GM12891 (cell line): ENCODE measurements around the gene ALPK3.

ENCODE experiments used
- DNase-seq: peaks from one replicate; pipeline ENCODE4 v3.0.0; 2011; ENCODE audit warnings: low spot score; ENCODE audit not compliant: insufficient read length
- FAIRE-seq: peaks from 2 replicates; lab custom pipeline; 2011; peaks lifted over from hg19 to GRCh38; lab: Jason Lieb, UNC
- PAX5 ChIP-seq: IDR thresholded peaks from 2 replicates; pipeline ENCODE4 v1.6.1; 2011; ENCODE audit warnings: low read length, moderate library complexity, mild to moderate bottlenecking; ENCODE audit not compliant: insufficient read depth, severe bottlenecking
- POLR2A ChIP-seq: IDR thresholded peaks from 2 replicates; pipeline ENCODE4 v1.6.1; 2011; ENCODE audit warnings: low read depth, low read length, control low read depth
- POLR2AphosphoS5 ChIP-seq: IDR thresholded peaks from 2 replicates; pipeline ENCODE4 v1.6.1; 2011; ENCODE audit warnings: low read depth, low read length, control low read depth
- POU2F2 ChIP-seq: IDR thresholded peaks from 2 replicates; pipeline ENCODE4 v1.6.1; 2011; ENCODE audit warnings: low read depth, mild to moderate bottlenecking, control low read depth, low read length, moderate library complexity
- SPI1 ChIP-seq: IDR thresholded peaks from 2 replicates; pipeline ENCODE4 v1.6.1; 2011; ENCODE audit warnings: low read depth, low read length, control low read depth
- TAF1 ChIP-seq: IDR thresholded peaks from 2 replicates; pipeline ENCODE4 v1.6.1; 2011; ENCODE audit warnings: low read depth, low read length, control low read depth

ALPK3 gene

DNA sequence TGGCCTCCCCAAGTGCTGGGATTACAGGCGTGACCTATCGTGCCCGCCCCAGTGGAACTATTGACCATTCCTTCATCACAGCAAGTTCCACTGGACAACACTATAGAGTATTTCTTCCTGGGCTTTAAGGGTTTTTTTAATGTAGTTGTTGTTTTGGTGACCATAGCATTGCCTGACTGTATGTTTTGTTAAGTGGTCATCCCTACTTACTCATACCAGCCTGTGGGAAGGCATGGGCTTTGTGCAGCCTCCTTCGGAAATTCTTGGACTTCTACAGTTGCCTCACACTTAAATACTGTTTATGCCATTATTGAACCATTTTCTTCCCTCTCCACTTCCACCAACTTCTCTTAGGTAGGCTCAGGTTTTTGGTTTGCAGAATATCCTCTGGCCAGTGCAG lies 19.9 kb upstream of the ALPK3 start:
- TF ChIP-seq SPI1 (no peak), POLR2A (no peak), PAX5 (no peak), POU2F2 (no peak), TAF1 (no peak), POLR2AphosphoS5 (no peak)
- DNase-seq, result no peak
- no peak for FAIRE-seq

DNA sequence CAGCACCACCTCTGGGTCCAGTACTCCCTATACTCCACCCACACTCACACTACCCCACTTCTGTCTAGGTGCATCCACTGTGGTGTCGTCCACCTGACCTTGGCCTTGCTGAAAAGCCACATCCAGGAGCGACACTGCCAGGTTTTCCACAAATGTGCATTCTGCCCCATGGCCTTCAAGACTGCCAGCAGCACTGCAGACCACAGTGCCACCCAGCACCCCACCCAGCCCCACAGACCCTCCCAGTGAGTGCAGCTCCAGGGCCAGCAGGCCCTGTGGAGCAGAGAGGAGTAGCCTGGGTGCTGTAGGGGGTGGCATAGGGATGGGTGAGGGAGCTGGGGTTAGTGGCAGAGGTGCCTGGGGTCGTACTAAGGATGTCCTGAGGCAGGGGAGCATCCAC lies 19.4 kb upstream of the ALPK3 start:
- TF ChIP-seq PAX5 (no peak), POU2F2 (no peak), TAF1 (no peak), POLR2A (no peak), SPI1 (no peak), POLR2AphosphoS5 (no peak)
- DNase-seq, result no peak
- no peak for FAIRE-seq

DNA sequence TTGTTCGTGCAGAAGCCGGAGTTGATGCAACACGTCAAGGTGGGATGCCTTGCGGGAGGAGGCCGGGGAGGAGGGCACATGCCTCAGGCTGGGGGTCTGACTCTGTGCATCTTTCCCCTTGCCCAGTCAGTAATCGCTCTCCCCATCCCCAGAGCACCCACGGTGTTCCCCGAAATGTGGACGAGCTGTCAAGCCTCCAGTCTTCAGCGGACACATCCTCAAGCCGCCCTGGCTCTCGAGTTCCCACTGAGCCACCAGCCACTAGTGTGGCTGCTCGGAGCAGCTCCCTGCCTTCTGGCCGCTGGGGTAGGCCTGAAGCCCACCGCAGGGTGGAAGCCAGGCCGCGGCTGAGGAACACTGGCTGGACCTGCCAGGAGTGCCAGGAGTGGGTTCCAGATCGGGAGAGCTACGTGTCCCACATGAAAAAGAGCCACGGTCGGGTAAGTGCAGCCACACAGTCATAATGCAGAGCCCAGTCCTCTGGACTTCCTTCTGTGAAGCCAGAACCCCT lies 18.7 kb upstream of the ALPK3 start:
- TF ChIP-seq POLR2A, result no peak
- TF ChIP-seq PAX5, result no peak
- TF ChIP-seq TAF1, result no peak
- no peak for TF ChIP-seq POU2F2
- TF ChIP-seq SPI1, result no peak
- no peak for TF ChIP-seq POLR2AphosphoS5
- no peak for FAIRE-seq

DNA sequence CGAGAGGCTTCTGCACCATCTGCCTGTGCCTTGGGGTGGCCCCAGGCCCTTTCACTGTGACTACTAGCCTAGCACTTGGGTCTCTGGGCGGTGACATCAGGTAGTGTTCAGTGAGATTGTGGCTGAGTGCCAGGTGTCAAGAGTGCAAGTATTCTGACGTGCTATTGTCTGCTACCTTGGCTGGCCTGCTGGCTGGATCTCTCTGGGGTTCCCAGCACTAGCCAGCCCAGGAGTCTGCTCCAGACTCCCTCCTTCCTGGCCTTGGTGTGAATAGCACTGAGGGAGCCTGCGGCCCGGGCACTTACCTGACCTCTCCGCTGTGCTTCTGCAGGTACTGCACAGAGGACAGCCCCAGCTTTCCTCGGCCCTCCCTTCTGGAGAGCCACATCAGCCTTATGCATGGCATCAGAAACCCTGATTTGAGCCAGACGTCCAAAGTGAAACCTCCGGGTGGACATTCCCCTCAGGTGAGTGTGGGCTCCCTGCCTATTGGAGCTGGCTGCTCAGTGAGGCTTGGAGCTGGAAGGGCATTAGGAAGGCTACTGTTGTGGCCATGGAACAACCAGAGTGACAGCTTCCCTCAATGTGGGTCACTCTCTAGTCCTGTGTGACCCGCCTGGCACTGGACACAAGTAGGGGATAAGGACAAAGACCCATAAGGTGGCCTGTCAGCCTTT lies 17.5 kb upstream of the ALPK3 start:
- DNase-seq, result no peak
- no peak for TF ChIP-seq POLR2AphosphoS5
- no peak for TF ChIP-seq POU2F2
- no peak for TF ChIP-seq TAF1
- TF ChIP-seq SPI1, result no peak
- no peak for TF ChIP-seq POLR2A
- no peak for TF ChIP-seq PAX5
- FAIRE-seq, result no peak

More for the DNA sequence above, 18.7 kb upstream of the ALPK3 start:
- DNase-seq, result no peak

DNA sequence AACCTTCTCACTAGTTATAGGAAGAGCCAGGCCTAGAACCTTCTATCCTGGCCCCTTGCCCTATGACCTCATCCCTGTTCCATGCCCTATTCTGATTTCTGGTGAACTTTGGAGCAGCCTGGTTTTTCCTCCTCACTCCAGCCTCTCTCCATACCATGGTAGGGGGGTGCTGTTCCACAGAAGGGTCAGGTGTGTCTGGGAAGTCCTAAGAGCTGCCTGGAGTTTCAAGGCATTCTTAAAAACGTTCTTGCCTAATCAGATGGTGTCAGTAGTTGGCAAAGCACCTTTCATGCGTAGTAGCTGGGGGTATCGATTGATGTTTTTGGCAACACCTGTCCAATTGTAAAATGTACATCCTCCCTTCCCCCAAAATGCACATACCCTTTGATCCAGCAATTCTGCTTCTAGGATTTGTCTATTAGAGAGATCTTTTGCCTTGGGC lies 16.8 kb upstream of the ALPK3 start:
- no peak for DNase-seq
- TF ChIP-seq PAX5, result no peak
- no peak for TF ChIP-seq POU2F2
- no peak for TF ChIP-seq POLR2AphosphoS5
- TF ChIP-seq SPI1, result no peak
- TF ChIP-seq TAF1, result no peak
- TF ChIP-seq POLR2A, result no peak
- no peak for FAIRE-seq

DNA sequence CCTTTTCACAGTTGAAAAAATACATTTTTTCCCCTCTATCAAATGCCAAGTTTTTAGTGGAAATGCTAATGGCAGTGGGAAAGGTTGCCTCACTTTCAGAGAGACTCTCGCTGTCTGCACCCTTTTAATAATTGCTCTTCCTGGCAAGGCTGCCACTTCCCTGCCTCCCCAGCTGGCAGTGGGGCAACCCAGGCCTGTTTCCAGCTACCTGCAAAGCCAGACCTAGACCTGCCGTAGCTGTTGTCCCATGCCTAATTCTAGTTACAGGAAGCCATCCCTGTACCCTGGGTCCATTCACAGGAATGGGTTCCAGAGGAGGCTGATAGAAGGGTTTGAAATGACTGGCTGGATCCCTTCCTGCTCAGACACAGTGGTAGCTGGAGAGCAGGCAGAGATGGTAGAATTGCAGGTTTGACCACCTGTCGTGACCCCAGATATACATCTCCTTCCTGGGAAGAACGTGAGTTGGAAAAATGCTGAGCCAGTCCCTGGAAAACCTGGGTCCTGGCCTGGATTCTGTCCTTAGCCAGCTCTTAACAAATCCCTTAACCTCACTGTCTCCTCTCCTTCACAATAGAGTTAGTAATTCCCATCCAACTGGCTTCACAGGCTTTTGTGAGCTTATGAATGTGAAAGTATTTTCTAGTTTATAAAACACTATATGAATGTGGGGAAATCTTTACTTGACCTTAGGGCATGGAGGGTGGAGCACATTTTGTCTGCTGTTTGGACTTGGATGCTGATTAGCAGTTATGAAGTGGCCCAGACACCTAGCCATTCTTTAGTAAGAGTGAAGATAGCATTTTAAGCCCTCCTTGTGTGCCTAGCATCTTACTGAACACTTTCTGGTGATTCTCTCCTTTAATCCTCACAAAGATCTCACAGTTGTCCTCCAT lies 12.9 kb upstream of the ALPK3 start:
- FAIRE-seq (no peak), DNase-seq (no peak)
- no peak for TF ChIP-seq PAX5
- TF ChIP-seq TAF1, result no peak
- TF ChIP-seq POU2F2, result no peak
- TF ChIP-seq SPI1, result no peak
- no peak for TF ChIP-seq POLR2A
- TF ChIP-seq POLR2AphosphoS5, result no peak

DNA sequence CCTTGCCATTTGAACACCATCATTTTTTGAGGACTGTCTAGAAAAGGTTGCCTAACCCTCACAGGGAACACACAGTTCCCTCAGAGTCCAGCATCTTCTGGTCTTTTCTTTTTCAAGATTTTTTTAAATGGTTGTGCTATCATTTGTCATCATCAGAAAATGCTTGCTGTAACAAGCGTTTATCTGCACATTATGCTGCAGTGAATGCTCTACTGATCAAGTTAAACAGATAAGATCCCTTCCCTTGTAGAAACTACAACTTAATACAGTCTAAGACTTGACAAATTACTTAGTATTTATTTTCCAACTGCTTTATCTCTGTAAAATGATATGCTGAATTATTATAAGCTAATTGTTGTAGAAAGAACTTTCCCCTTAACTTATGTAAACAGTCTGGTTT lies 11.9 kb upstream of the ALPK3 start:
- DNase-seq (no peak), FAIRE-seq (no peak)
- no peak for TF ChIP-seq POLR2AphosphoS5
- TF ChIP-seq SPI1, result no peak
- no peak for TF ChIP-seq TAF1
- no peak for TF ChIP-seq POU2F2
- TF ChIP-seq POLR2A, result no peak
- TF ChIP-seq PAX5, result no peak

DNA sequence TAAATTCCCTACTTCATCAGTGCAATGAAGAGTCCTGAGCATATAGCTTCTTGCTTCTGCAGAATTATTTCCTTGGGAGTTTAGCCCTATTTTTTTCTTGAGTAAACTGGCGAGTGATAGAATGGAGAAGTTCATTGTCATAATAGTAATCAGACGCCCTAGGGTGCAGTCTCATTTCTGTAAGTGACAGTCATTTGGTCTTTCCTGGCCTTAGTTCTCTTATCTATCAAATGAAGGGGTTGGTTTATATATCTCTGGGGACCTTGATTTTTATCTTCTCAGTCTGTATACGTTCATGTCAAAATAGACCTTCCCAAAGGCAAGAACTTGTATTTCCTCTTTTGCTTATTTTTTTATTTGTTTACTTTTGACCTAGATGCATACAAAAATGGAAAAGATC lies 9.9 kb upstream of the ALPK3 start:
- FAIRE-seq (no peak), DNase-seq (no peak)
- TF ChIP-seq POLR2AphosphoS5 (no peak), SPI1 (no peak), POLR2A (no peak), POU2F2 (no peak), TAF1 (no peak), PAX5 (no peak)

DNA sequence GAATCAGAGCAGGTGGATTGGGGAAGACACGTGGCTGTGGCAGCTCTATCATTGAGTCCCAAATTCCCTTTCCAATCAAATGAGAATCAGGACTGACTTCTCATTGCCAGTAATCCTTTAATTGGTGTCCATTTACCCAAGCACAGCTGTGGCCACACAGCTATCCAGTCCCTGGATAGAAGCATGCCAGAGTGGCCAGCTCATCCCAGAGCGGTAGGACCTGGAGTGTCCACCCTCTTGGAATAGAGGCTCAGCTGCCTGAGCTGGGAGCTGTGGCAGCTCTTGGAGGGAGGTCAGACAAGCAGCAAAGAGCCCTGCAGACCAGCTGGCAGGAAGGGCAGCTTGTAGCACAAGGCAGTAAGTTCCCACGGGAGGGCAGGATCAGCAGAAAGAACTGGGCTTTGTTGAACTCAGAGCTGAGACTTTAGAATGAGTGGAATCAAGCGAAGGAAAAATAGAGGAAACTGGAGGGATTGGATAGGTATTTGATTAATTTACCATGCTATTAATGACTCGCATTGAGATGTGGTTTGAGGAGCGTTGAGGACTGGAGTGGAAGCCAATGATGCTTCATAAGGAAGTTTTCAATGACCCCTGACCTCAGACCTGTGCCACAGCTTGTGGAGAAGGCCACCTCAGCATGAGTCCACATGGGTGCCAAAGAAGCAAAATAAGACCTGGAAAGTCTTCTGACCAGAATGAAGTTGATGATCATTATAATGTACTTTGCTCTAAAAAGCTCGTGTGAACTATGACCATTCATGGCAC lies 6.9 kb upstream of the ALPK3 start:
- DNase-seq (no peak), FAIRE-seq (no peak)
- TF ChIP-seq TAF1 (no peak), SPI1 (no peak), POU2F2 (no peak), POLR2AphosphoS5 (no peak), POLR2A (no peak), PAX5 (no peak)
